GM12878 (cell line): ENCODE results near the gene LRRC56. TPM values are rescaled to one million over a fixed set of nuclear protein-coding genes. Genes with fewer than 3 reads are reported as not detected.

Experiments used
- ATAC-seq: fragments of 200-7000 bp; cut with Tn5 transposase; 3 replicates; pipeline ENCODE4 v1.9.1; 2020; ENCODE audit warnings: mild to moderate bottlenecking, moderate library complexity
- BruUV-seq: library from RNA; stranded (reverse); fragments of 400-500 nt; replicated peaks from 2 replicates; lab custom pipeline; 2021; lab: Mats Ljungman, UMichigan
- CTCF ChIA-PET: fragments of 300-600 bp; sonication (Branson Sonifier 250); formaldehyde crosslinking; extraction: SDS; loops from one replicate; lab custom pipeline; 2021; ENCODE audit warnings: inconsistent platforms; lab: Yijun Ruan, JAX
- POLR2A ChIA-PET: fragments of 350-600 bp; formaldehyde crosslinking; extraction: SDS; loops from one replicate; lab custom pipeline; 2021; ENCODE audit warnings: inconsistent platforms; lab: Charles Lee
- RAD21 ChIA-PET: fragments of 300-600 bp; sonication (Branson Sonifier 250); formaldehyde crosslinking; loops from one replicate; lab custom pipeline; 2023; ENCODE audit warnings: antibody characterized with exemption; ENCODE audit not compliant: unreplicated experiment; lab: Charles Lee
- SMC1A ChIA-PET: fragments of 300-600 bp; sonication (Branson Sonifier 250); formaldehyde crosslinking; loops from one replicate; lab custom pipeline; 2023; ENCODE audit not compliant: unreplicated experiment, uncharacterized antibody; lab: Charles Lee
- DNase-seq: peaks from one replicate; pipeline ENCODE4 v3.0.0-alpha.2; 2011; ENCODE audit warnings: low read depth, low spot score
- FAIRE-seq: peaks from 3 replicates; lab custom pipeline; 2011; peaks lifted over from hg19 to GRCh38; lab: Jason Lieb, UNC
- H2AFZ ChIP-seq: 2 replicates; pipeline ENCODE4 v1.6.0; 2011; ENCODE audit warnings: low read depth, low read length, control low read depth; ENCODE audit not compliant: control insufficient read depth
- H3K27ac ChIP-seq: 2 replicates; pipeline ENCODE4 v1.5.1; 2011; ENCODE audit warnings: control low read depth; ENCODE audit not compliant: control insufficient read depth, insufficient read depth
- H3K27me3 ChIP-seq, 2 experiments: replicated peaks in 1 of 2; 2 replicates each; pipeline versions ENCODE4 v1.6.0 to v1.6.1; 2011; ENCODE audit warnings: low read length in 1 of 2; ENCODE audit not compliant: control insufficient read depth in 2 of 2, insufficient read depth in 2 of 2
- H3K36me3 ChIP-seq, 2 experiments: 2 replicates each; pipeline ENCODE4 v1.5.1; 2011; ENCODE audit warnings: low read length in 1 of 2; ENCODE audit not compliant: control insufficient read depth in 2 of 2, insufficient read depth in 2 of 2
- H3K4me1 ChIP-seq: 2 replicates; pipeline ENCODE4 v1.6.1; 2011; ENCODE audit warnings: mild to moderate bottlenecking, low read length, moderate library complexity, mixed read lengths; ENCODE audit not compliant: control insufficient read depth, insufficient read depth
- H3K4me2 ChIP-seq: 2 replicates; pipeline ENCODE4 v1.6.0; 2011; ENCODE audit warnings: control low read depth; ENCODE audit not compliant: control insufficient read depth, insufficient read depth
- H3K4me3 ChIP-seq: fragments of 200-600 bp; sonication (generic); 2 replicates; pipeline ENCODE4 v1.5.1; 2016
- H3K79me2 ChIP-seq: 2 replicates; pipeline ENCODE4 v1.6.0; 2011; ENCODE audit warnings: low read length; ENCODE audit not compliant: control insufficient read depth, insufficient read depth
- H3K9ac ChIP-seq: 2 replicates; pipeline ENCODE4 v1.8.0; 2011; ENCODE audit warnings: low read length, control low read depth, mixed read lengths; ENCODE audit not compliant: control insufficient read depth, insufficient read depth
- H3K9me3 ChIP-seq: replicated peaks from 3 replicates; pipeline ENCODE4 v1.5.1; 2011; ENCODE audit warnings: mild to moderate bottlenecking, low read length; ENCODE audit not compliant: control insufficient read depth, insufficient read depth
- H4K20me1 ChIP-seq: 2 replicates; pipeline ENCODE4 v1.6.0; 2011; ENCODE audit not compliant: control insufficient read depth, insufficient read depth
- CREM ChIP-seq: IDR thresholded peaks from 2 replicates; pipeline ENCODE4 v1.6.1; 2014; ENCODE audit warnings: antibody characterized with exemption, low read depth
- DPF2 ChIP-seq: fragments of 450-650 bp; IDR thresholded peaks from 2 replicates; pipeline ENCODE4 v1.6.1; 2017; ENCODE audit warnings: mild to moderate bottlenecking
- EED ChIP-seq: sonication (generic); IDR thresholded peaks from 2 replicates; pipeline ENCODE4 v1.6.1; 2016; ENCODE audit warnings: antibody characterized with exemption, low read depth
- ESRRA ChIP-seq: IDR thresholded peaks from 2 replicates; pipeline ENCODE4 v1.6.1; 2012; ENCODE audit warnings: mild to moderate bottlenecking, low read length, improper control_type of control experiment
- FOXK2 ChIP-seq: fragments of 450-650 bp; IDR thresholded peaks from 2 replicates; pipeline ENCODE4 v1.6.1; 2017; ENCODE audit warnings: mild to moderate bottlenecking, moderate library complexity
- HCFC1 ChIP-seq: fragments of 150-350 bp; IDR thresholded peaks from 2 replicates; pipeline ENCODE4 v1.6.1; 2014; ENCODE audit warnings: low read length
- JUND ChIP-seq: IDR thresholded peaks from 2 replicates; pipeline ENCODE4 v1.6.1; 2012; ENCODE audit warnings: low read depth, mild to moderate bottlenecking, low read length, improper control_type of control experiment, moderate library complexity
- MEF2A ChIP-seq: IDR thresholded peaks from 2 replicates; pipeline ENCODE4 v1.6.1; 2011; ENCODE audit warnings: low read depth, mild to moderate bottlenecking, low read length, moderate library complexity; ENCODE audit not compliant: insufficient read depth
- MXI1 ChIP-seq: fragments of 150-350 bp; IDR thresholded peaks from 2 replicates; pipeline ENCODE4 v1.6.1; 2011; ENCODE audit warnings: low read depth, mild to moderate bottlenecking, inconsistent platforms, low read length, improper control_type of control experiment
- PAX8 ChIP-seq: fragments of 450-650 bp; IDR thresholded peaks from 2 replicates; pipeline ENCODE4 v1.6.1; 2017; ENCODE audit warnings: mild to moderate bottlenecking, moderate library complexity
- POLR2AphosphoS5 ChIP-seq: IDR thresholded peaks from 2 replicates; pipeline ENCODE4 v1.6.1; 2011; ENCODE audit warnings: mild to moderate bottlenecking, low read length, inconsistent platforms
- RAD21 ChIP-seq: IDR thresholded peaks from 2 replicates; pipeline ENCODE4 v1.6.1; 2011; ENCODE audit warnings: mild to moderate bottlenecking, low read depth, low read length, moderate library complexity; ENCODE audit not compliant: insufficient read depth
- RBBP5 ChIP-seq: fragments of 200-600 bp; sonication (generic); conservative IDR thresholded peaks from 2 replicates; pipeline ENCODE4 v1.6.1; 2016
- REST ChIP-seq: IDR thresholded peaks from 2 replicates; pipeline ENCODE4 v1.6.1; 2012; ENCODE audit warnings: mild to moderate bottlenecking, low read depth, low read length
- RUNX3 ChIP-seq: IDR thresholded peaks from 2 replicates; pipeline ENCODE4 v1.6.1; 2012; ENCODE audit warnings: low read length, inconsistent platforms
- SREBF2 ChIP-seq: IDR thresholded peaks from 2 replicates; pipeline ENCODE4 v1.6.1; 2012; ENCODE audit warnings: mild to moderate bottlenecking, low read length
- SUZ12 ChIP-seq: fragments of 200-600 bp; sonication (generic); IDR thresholded peaks from one replicate; pipeline ENCODE4 v1.6.1; 2018; ENCODE audit warnings: antibody characterized with exemption, mild to moderate bottlenecking; ENCODE audit not compliant: unreplicated experiment
- WGBS: methylation state at CpG from one replicate; pipeline ENCODE4 v1.1.6; 2016; ENCODE audit warnings: low lambda C conversion rate; ENCODE audit not compliant: insufficient replicate concordance, insufficient coverage; ENCODE audit errors: missing lambda C conversion rate; 5-methylcytosine and 5-hydroxymethylcytosine counted together
- in situ Hi-C: fragments of 300-500 bp; cut with MboI; formaldehyde crosslinking; loops from 9 replicates; pipeline ENCODE4 v1.14.3; 2018; ENCODE audit warnings: mixed read lengths
- intact Hi-C: fragments of 100-400 bp; cut with micrococcal nuclease; formaldehyde crosslinking; loops from one replicate; pipeline ENCODE4 v1.14.2; 2022; ENCODE audit not compliant: unreplicated experiment
- polyA plus RNA-seq, 11 experiments: library from polyadenylated mRNA; depleted of rRNA in 4 of 11; unstranded in 6 of 11; stranded (reverse) in 5 of 11; fragments of >200 nt; fragmentation: Nextera tagmentation in 4 of 11; fragmentation: Illumina TruSeq in 1 of 11; extraction: Ambion mirVana in 4 of 11; extraction: Trizol in 1 of 11; gene quantifications; 1 replicate in 1 of 11; 2 replicates in 10 of 11; pipeline versions ENCODE4 v1.2.1 to v1.2.3, GENCODE V29; 2011 to 2016; ENCODE audit warnings: inconsistent platforms in 2 of 11, missing spikeins in 2 of 11, low read depth in 1 of 11
- total RNA-seq, 4 experiments: library from RNA; depleted of rRNA in 3 of 4; stranded (reverse); fragments of >200 nt in 3 of 4; fragmentation: Illumina TruSeq in 1 of 4; extraction: Trizol in 1 of 4; gene quantifications; 2 replicates each; pipeline versions ENCODE4 v1.2.1 to v1.2.3, GENCODE V29; 2013 to 2021

LRRC56 gene
- total and polyA plus RNA-seq, 10 of the 15 experiments (the other 5 are each of a cell fraction or from before 2014, with no cell fraction given) = 0.02 to 1.9 (median 0.75) TPM; not detected in 1

DNA sequence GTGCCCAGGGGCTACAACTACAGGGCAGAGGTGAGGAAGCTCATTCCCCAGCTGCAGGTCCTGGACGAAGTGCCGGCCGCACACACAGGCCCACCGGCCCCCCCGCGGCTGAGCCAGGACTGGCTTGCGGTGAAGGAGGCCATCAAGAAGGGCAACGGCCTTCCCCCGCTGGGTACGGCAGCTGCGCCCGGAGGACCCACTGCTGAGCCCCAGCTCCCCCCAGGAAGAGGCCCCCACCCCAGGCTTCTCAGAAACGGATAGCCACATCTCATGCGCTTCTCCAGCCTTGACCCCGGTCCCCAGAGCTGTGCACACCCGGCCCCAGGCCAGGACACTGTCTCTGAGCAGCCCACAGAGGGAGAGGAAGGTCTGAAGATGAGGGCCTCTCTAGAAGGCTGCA lies 13.8 kb downstream of the LRRC56 start:
- no peak overlapping the region for H3K4me3 ChIP-seq
- ATAC-seq (no peak), FAIRE-seq (no peak), DNase-seq (no peak)
- no TSS peak for BruUV-seq
- RAD21 ChIA-PET = no interaction called here
- intact Hi-C loops = no loop called here
- H3K79me2 ChIP-seq = no peaks in the 10 kb centered on the region
- CTCF ChIA-PET = no interaction called here
- no peaks in the 10 kb centered on the region for H3K36me3 ChIP-seq
- no peaks in the 10 kb centered on the region; a peak in 1 of 4 replicates for H3K27me3 ChIP-seq
- TF ChIP-seq ESRRA (no peak), MEF2A (no peak), RUNX3 (no peak), HCFC1 (no peak), REST (no peak), SREBF2 (no peak), JUND (no peak), MXI1 (no peak), FOXK2 (no peak), DPF2 (no peak), PAX8 (no peak), EED (no peak), POLR2AphosphoS5 (no peak), RBBP5 (no peak), SUZ12 (no peak), CREM (no peak), RAD21 (no peak)
- no peak overlapping the region for H2AFZ ChIP-seq
- H3K4me2 ChIP-seq = no peak overlapping the region
- in situ Hi-C loops = no loop called here
- H3K4me1 ChIP-seq = no peaks in the 10 kb centered on the region
- no peak overlapping the region for H3K27ac ChIP-seq
- SMC1A ChIA-PET = no interaction called here
- no peaks in the 10 kb centered on the region for H3K9me3 ChIP-seq
- H3K9ac ChIP-seq = no peak overlapping the region
- POLR2A ChIA-PET = no interaction called here
- H4K20me1 ChIP-seq = no peaks in the 10 kb centered on the region
- WGBS = 78% methylated on average over 16 of the region's 16 CpGs
